Uterus (tissue), 2 donors: ENCODE results near the gene SHLD3.

Experiments
- CTCF ChIP-seq, 4 experiments: fragments of 200-600 bp in 2 of 4; fragments of 450-650 bp in 2 of 4; sonication (generic) in 2 of 4; IDR thresholded peaks; one replicate each; pipeline ENCODE4 v1.5.1; 2016 to 2019; ENCODE audit warnings: antibody characterized with exemption in 4 of 4, mild to moderate bottlenecking in 2 of 4, moderate library complexity in 1 of 4
- POLR2A ChIP-seq, 2 donors: fragments of 450-650 bp; IDR thresholded peaks; one replicate each; pipeline ENCODE4 v1.6.1; 2016; ENCODE audit warnings: antibody characterized with exemption in 2 of 2, mild to moderate bottlenecking in 1 of 2, moderate library complexity in 1 of 2

- TF ChIP-seq CTCF (IDR thresholded peaks at IDR 0.05) (no peak), POLR2A (IDR thresholded peaks at IDR 0.05) (no peak)
Observed at GRCh38 chr5:65611524-65611923, 13.3 kb upstream of the SHLD3 start.
